Kidney glomerular epithelial cell (primary cell): Measurements from ENCODE around the gene B4GALNT2.
"Not testable (repeated sequence)": the region's sequence is repeated elsewhere in the genome, so short reads cannot be mapped to it uniquely, and the experiment has no call there.

Experiments
- DNase-seq: peaks from one replicate; lab custom pipeline; 2025; lab: John Stamatoyannopoulos, UW

B4GALNT2 gene

DNA sequence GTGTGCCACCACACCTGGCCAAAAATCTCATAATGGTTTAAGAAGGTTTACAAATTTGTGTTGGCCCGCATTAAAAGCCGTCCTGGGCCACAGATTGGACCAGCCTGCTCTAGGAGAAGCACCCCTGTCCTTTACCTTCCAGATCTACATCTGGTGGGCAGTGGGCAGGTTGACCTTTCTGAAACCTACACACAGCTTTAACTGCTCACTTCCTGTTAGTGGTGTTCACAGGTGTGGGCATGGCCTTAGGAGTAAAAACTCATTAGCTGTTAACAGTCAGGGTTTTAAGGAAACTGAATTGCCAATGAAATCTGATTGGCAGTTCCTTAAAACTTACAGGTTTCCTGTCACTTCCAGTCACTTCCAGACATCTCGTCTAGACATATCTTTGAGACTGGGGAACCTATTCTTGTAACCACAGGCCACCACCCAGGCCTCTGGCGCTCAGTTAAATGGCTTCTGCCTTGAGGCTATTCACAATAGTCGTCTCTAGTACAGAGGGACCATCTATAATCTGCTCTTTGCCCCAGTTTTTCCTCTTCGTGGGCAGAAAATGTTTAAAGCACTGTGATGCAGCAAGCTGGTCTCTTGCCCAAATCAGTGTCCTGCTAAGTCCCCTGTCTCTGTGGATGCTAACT lies 48.5 kb downstream of the B4GALNT2 start:
- no peak for DNase-seq

- no peak for DNase-seq
Measured at GRCh38 chr17:49183341-49183740, 50.8 kb downstream of the B4GALNT2 start.

GRCh38 chr17:49183801-49184200 lies 51.2 kb downstream of the B4GALNT2 start:
- DNase-seq: no peak

DNA sequence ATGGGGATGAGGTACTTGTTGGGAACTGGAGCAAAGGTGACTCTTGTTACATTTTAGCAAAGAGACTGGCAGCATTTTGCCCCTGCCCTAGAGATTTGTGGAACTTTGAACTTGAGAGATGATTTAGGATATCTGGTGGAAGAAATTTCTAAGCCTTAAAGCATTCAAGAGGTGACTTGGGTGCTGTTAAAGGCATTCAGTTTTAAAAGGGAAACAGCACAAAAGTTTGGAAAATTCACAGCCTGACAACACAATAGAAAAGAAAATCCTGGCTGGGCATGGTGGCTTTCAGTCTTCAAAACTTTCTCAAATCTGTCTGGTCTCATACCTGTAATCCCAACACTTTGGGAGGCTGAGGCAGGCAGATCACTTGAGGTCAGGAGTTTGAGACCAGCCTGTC lies 52.0 kb downstream of the B4GALNT2 start:
- not testable (repeated sequence) for DNase-seq

- not testable (repeated sequence) for DNase-seq
Measured at GRCh38 chr17:49185381-49185780, 52.8 kb downstream of the B4GALNT2 start.

DNA sequence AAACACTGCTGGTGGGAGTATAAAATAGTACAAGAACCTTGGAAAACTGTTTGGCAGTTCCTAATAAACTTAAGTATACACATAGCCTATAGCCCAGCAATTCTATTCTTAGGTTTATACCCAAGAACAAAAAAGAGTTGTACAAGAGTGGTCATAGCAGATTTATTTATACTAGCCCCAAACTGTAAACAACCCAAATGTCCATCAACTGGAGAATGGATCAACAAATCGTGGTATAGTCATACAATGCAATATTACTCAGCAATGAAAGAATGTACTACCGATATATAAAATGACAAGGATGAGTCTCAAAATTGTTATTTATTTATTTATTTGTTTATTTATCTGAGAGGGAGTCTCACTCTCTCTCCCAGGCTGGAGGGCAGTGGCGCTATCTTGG lies 54.7 kb downstream of the B4GALNT2 start:
- DNase-seq: no peak

GRCh38 chr17:49190932-49191331 lies 58.4 kb downstream of the B4GALNT2 start:
- DNase-seq: no peak

- no peak for DNase-seq
Measured at GRCh38 chr17:49191409-49191916, 58.9 kb downstream of the B4GALNT2 start.

DNA sequence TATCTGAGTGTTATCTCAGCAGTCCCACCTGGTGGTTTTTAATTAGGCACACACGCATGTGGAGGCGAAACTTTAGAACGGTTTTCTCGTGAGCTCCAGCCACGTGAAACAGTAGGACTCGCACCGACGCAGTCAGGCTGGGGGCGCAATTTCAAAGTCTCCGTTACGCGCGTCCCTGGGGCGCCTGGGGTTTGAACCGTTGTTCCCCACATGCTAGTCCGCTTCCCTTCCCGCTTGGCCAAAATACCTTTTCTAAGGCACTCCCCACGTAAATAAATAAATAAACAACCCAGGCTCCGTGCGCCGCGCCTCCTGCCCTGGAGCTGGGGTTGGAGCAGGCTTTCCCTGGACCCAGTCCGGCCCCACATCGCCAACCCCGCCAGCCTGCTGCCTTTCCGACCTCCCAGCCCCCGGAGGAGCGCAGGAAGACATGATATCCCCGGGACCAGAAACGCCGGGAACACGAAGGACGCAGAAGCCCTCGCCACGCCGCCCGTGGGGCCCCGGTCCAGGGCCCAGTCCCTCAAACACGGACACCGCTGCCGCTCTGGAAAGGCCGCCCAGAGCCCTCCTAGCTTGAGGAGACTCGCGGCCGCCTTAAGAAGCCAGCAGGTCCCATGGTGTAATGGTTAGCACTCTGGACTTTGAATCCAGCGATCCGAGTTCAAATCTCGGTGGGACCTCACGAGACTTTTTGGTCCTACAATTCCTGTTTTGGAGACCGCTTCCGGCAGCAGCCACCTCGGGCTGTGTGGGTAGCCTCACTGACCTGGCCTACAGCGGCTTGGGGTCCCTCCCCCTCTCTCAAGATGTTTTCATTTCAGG lies 59.6 kb downstream of the B4GALNT2 start:
- DNase-seq: peak; percentile 76

GRCh38 chr17:49193513-49194296 lies 61.1 kb downstream of the B4GALNT2 start:
- DNase-seq: peak; percentile 98

GRCh38 chr17:49194297-49194607 lies 61.7 kb downstream of the B4GALNT2 start:
- no peak for DNase-seq

DNA sequence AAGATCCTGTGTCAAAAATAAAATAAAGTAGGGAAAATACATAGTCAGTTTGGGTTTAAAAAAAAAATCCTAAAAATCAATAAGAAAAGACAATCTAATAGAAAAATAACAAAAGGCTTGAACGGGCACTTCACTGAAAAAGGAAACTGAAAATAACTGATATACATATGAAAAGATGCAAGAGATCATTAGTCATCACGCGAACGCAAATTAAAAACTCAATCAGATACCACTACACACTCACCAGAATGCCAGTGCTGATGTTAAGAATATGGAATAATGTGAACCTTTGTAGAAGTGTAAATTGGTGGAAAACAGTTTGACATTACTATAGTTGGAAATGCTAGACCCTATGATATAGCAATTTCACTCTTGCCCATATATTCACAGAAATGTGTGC lies 63.2 kb downstream of the B4GALNT2 start:
- no peak for DNase-seq

GRCh38 chr17:49196520-49196919 lies 64.0 kb downstream of the B4GALNT2 start:
- DNase-seq: no peak

DNA sequence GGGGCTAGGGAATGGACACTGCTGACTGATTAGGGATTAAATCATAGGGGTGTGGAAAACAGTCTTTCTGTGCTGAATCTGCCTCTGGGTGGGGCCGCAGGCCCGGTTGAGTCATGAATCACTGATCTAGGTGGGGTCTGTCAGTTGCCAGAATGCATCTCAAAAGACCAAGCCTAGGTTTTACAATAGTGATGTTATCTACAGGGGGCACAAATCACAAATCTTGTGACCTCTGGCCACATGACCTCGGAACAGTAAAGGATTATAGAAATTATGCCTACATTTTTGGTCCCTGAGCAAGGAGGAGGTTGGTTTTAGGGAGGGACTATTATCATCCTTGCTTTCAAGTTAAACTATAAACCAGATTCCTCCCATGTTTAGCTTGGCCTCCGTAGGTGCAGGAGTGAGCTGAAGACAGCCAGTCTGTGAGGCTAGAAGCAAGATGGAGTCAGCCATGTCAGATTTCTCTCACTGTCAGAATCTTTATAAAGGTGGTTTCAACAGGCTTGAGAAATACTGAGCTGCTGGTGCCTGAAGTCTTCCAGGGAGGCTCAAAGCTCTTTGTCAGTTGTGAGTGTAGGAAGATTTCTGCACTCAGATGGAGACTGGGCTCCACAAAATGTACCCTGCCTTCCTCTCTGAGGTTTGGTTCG lies 64.9 kb downstream of the B4GALNT2 start:
- DNase-seq: peak; percentile 84

- DNase-seq: peak; percentile 61
Measured at GRCh38 chr17:49198211-49198610, 65.6 kb downstream of the B4GALNT2 start.

DNA sequence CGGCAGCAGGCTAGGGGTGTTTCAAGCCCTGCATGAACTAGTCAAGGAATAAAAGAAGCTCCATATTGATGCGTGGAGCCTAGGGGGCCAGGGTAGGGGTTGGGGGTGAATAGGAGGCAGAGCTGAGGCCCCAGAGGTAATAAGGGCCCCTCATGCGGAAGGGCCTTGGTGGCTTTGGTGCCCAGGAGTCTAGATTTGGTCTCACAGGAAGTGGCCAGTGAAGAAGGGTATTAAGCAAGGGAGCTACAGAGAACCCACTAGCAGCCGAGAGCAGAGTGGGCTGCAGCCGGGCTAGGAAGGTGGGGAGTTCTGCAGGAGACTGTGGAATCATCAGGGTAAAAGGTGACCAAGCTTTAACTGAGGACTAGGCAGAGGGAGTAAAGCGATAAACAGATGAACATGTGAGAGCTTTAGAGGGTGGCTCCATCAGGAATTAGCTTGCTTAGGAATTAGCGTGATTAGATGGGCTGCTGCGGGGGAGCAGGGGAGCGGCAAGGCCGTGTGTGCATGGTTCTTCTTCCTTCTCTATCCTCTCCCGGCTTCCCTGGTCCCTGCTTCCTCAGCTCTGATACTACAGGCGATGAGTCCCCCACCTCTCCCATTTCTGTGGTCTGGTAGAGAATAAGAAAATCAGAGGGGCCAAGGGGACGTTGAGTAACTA lies 68.0 kb downstream of the B4GALNT2 start:
- DNase-seq: no peak

- no peak for DNase-seq
Measured at GRCh38 chr17:49201481-49201927, 68.9 kb downstream of the B4GALNT2 start.

DNA sequence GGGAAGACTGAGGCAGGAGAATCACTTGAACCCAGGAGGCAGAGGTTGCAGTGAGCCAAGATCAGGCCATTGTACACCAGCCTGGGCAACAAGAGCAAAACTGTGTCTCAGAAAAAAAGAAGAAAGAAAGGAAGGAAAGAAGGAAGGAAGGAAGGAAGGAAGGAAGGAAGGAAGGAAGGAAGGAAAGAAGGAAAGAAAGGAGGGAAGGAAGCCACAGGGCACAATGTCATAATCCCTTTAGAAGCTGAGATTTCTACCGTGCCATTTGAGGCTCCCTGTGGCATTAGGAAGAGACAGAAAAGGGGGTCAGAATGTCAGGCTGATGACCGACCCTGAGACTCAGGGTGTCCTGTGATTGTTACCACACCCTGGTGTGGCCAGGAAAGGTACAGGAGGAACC lies 71.2 kb downstream of the B4GALNT2 start:
- DNase-seq: no peak

DNA sequence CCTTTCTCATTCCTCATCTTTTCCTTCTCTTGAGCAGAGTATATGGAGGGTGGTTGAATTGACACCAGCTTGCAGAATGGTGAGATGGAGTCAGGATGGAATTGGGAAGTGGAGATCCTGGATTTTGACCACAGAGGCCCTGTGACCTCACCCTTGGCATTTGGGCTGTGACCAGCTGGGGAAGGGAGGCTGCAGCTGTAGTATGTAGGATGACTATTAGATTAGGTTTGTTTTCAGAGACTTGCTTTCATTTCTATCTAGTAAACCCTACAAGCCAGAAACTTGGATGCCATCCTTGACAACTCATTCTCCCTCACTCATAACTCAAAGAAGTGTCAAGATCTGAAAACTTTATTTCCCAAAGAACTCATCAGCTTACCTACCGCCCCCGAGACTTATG lies 71.9 kb downstream of the B4GALNT2 start:
- DNase-seq: no peak

DNA sequence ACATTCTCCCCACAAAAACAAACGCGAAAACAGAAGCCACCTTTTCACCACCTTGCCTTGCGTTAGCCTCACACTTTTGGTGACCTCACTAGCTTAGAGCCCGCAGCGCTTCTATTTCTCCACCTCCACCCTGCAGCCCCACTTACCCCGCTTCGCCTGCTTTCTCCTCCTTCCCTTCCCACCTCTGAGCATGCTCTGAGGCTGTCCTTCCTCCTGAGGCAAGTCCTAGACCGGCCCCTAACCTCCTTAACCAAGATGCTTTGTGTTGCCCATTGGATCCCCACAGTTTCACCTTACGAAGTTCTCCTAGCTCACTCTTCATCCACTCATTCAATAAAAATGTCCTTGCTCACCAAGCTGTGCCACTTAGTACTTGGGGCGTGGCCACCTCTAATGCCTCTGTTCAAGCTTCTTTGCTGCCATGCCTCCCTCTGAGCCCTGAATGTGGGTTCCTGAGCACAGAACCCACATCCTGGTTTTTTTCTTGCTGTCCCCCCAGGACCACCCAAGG lies 76.5 kb downstream of the B4GALNT2 start:
- DNase-seq: no peak
